Measurements from ENCODE around the gene ACTG1. TPM values are rescaled to one million over a fixed set of nuclear protein-coding genes. Genes with fewer than 3 reads are reported as not detected.

ACTG1 gene
- total RNA-seq, 2 experiments from 2014 or later = 1,296 to 1,318 TPM

DNA sequence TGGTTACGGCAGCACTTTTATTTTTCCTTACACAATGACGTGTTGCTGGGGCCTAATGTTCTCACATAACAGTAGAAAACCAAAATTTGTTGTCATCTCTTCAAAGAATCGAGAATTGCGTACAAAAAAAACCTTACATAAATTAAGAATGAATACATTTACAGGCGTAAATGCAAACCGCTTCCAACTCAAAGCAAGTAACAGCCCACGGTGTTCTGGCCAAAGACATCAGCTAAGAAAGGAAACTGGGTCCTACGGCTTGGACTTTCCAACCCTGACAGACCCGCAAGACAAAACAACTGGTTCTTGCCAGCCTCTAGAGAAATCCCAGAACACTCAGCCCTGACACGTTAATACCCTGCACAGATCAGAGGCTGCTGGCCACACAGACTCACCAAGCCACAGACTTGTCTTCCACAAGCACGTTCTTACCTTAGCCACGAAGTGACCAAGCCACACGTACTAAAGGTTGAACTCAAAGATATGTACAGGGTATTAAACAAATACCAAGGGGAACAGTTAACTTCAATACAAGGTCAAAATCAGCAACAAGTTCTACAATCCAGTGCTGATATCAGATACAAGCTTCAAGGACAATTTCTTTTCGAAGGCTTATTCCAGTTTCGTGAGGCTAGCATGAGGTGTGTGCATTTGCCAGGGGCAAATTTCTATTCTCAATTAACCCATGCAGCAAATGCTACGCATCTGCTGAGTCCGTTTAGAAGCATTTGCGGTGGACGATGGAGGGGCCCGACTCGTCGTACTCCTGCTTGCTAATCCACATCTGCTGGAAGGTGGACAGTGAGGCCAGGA is 2.4 kb downstream of the ACTG1 start:
- intact Hi-C loops (cut with DNase I, micrococcal nuclease) = loop anchor here (2.0 to 10.0 kb wide), 6 partner anchors 113 to 1245 kb away; partner anchors contain the start of genes BAHCC1 (in 2 of the 2), P4HB (in 1 of the 2), RNF213 (in 1 of the 2) and SLC38A10 (in 1 of the 2)
- Mint-ChIP-seq H3K4me1 (ENCODE audit: low read depth) (peaks cover 45% of the 10 kb centered on the region), H3K9me3 (no peaks in the 10 kb centered on the region), H3K36me3 (ENCODE audit: low read depth) (peaks cover 49% of the 10 kb centered on the region), H3K27me3 (no peaks in the 10 kb centered on the region), H3K27ac (peak overlapping the region; percentile 90), H3K4me3 (peak overlapping the region; percentile 99)
- ChIA-PET CTCF (interaction anchor here (1.3 to 1.4 kb wide), 2 partner anchors 9 to 25 kb away, joined by 4 to 7 read pairs; no protein-coding TSS in a partner anchor), POLR2A (interaction anchor here (0.8 to 9.3 kb wide), 13 partner anchors 9 to 287 kb away, joined by 3 to 93 read pairs (median 7); partner anchors contain the start of genes BAHCC1, FAAP100, NDUFAF8 and SLC38A10)
- H3K27ac ChIP-seq (ENCODE audit: low read depth in 1 of 2, low read length in 2 of 2) = peak overlapping the region; percentile 14 to 72
- peaks cover 35% of the 10 kb centered on the region for H3K36me3 ChIP-seq (ENCODE audit: insufficient read depth, low read length)
- H3K4me1 ChIP-seq (ENCODE audit: insufficient read depth, low read length) = peaks cover 49% of the 10 kb centered on the region
- H3K9me3 ChIP-seq (ENCODE audit: control insufficient read depth in 1 of 2, insufficient read depth in 1 of 2, low read length in 2 of 2) = peaks cover 0 to 4% of the 10 kb centered on the region in 2 experiments
- H3K27me3 ChIP-seq (ENCODE audit: control insufficient read depth in 1 of 2, insufficient read depth in 2 of 2, low read length in 2 of 2) = no peaks in the 10 kb centered on the region
- DNase-seq (peak in 2 of 14 experiments; percentile 54), ATAC-seq (ENCODE audit: poor library complexity) (no peak)
- peak overlapping the region; percentile 98 for H3K4me3 ChIP-seq (ENCODE audit: low read length)
- TF ChIP-seq, protein P1, sequence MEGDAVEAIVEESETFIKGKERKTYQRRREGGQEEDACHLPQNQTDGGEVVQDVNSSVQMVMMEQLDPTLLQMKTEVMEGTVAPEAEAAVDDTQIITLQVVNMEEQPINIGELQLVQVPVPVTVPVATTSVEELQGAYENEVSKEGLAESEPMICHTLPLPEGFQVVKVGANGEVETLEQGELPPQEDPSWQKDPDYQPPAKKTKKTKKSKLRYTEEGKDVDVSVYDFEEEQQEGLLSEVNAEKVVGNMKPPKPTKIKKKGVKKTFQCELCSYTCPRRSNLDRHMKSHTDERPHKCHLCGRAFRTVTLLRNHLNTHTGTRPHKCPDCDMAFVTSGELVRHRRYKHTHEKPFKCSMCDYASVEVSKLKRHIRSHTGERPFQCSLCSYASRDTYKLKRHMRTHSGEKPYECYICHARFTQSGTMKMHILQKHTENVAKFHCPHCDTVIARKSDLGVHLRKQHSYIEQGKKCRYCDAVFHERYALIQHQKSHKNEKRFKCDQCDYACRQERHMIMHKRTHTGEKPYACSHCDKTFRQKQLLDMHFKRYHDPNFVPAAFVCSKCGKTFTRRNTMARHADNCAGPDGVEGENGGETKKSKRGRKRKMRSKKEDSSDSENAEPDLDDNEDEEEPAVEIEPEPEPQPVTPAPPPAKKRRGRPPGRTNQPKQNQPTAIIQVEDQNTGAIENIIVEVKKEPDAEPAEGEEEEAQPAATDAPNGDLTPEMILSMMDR (IDR thresholded peaks at IDR 0.05) = no peak

DNA sequence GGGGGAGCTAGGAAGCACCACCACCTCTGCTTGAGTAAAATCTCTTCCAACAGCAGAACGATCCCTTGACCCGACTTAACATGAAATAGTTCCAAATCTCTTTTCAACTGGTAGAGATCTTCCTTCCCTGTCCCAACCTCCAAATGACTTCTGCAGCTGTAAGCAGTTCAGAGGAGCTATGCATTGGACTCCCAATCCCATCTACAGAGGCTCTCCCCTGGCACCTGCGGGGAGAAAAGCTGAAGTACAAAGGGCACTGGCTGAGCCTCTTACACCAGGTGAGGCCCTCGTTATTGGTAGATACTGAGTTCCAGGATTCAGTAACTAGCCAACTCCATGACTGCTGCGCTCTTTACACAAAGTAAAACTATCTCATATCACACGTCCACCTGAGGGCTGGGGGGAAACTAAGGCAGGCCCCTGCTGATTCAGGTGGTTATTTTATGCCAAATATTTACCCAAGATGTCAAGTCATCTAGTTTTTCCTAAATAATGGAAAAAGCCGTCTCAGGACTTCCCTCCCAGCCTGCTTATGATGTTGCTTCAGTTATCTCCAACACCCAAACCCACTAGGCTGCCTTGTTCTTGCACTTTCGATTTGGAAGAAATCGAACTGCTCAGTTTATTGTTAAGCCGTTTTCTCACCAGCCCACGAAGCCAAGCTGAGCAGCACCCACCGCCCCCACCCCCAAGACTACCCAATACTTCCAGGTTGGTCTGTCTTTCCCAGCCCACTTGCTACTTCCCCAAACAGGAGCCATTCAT is 3.2 kb downstream of the ACTG1 start:
- ATAC-seq (ENCODE audit: poor library complexity) (peak; percentile 16), DNase-seq (peak in 5 of 14 experiments; percentile 32 to 67 (median 56))
- peaks cover 49% of the 10 kb centered on the region for H3K36me3 Mint-ChIP-seq (ENCODE audit: low read depth)
- H3K4me1 Mint-ChIP-seq (ENCODE audit: low read depth) = peaks cover 43% of the 10 kb centered on the region
- no peaks in the 10 kb centered on the region for H3K27me3 Mint-ChIP-seq
- TF ChIP-seq, protein P1 (IDR thresholded peaks at IDR 0.05) = no peak
- ChIA-PET CTCF (interaction anchor here (0.8 to 2.0 kb wide), 3 partner anchors 9 to 217 kb away, joined by 3 to 6 read pairs (median 4); no protein-coding TSS in a partner anchor), POLR2A (interaction anchor here (0.7 to 9.3 kb wide), 17 partner anchors 9 to 1670 kb away, joined by 3 to 93 read pairs (median 5); partner anchors contain the start of genes BAHCC1, CBX4, FAAP100 and SLC38A10)
- peak overlapping the region; percentile 47 to 72 for H3K27ac ChIP-seq (ENCODE audit: low read depth in 1 of 2, low read length in 2 of 2)
- intact Hi-C loops (cut with DNase I, micrococcal nuclease) = loop anchor here in 1 of 2 experiments (5.0 kb wide), 1 partner anchor 112 kb away; the partner anchor contains the start of gene BAHCC1
- peaks cover 35% of the 10 kb centered on the region for H3K36me3 ChIP-seq (ENCODE audit: insufficient read depth, low read length)
- peak overlapping the region; percentile 90 for H3K27ac Mint-ChIP-seq
- H3K4me3 Mint-ChIP-seq = peak overlapping the region; percentile 99
- H3K9me3 Mint-ChIP-seq = no peaks in the 10 kb centered on the region
- peaks cover 46% of the 10 kb centered on the region for H3K4me1 ChIP-seq (ENCODE audit: insufficient read depth, low read length)
- H3K27me3 ChIP-seq (ENCODE audit: control insufficient read depth in 1 of 2, insufficient read depth in 2 of 2, low read length in 2 of 2) = no peaks in the 10 kb centered on the region
- peaks cover 0 to 4% of the 10 kb centered on the region in 2 experiments for H3K9me3 ChIP-seq (ENCODE audit: control insufficient read depth in 1 of 2, insufficient read depth in 1 of 2, low read length in 2 of 2)
- H3K4me3 ChIP-seq (ENCODE audit: low read length) = peak overlapping the region; percentile 98

All from CD4-positive, alpha-beta T cell (primary cell).